ENCODE measurements around the gene DLG2. TPM values are rescaled to one million over a fixed set of nuclear protein-coding genes. Genes with fewer than 3 reads are reported as not detected.

The DLG2 gene
- total RNA-seq, 2 experiments from 2014 or later = 2.0 to 2.1 TPM

DNA sequence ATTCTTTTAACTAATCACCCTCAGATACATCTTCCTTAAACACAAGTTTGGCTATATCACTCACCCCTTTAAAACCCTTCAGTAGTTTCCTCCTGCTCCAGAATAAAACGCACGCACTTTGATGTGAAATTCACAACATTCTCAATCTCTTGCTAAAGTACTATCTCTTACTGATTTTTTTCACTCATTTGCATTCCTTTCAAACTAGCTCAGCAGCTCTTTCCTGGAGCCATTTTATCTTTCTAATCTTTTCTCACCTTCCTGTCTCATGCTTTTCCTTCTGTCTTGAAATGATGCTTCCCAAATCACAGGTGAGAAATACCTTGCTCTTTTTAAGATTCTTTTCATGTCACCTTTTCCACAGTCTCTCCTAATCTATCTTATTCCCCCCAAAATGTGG lies 1074.4 kb downstream of the DLG2 start:
- Mint-ChIP-seq H3K27ac (no peak overlapping the region), H3K4me3 (no peak overlapping the region), H3K27me3 (no peaks in the 10 kb centered on the region), H3K36me3 (ENCODE audit: low read depth) (no peaks in the 10 kb centered on the region), H3K9me3 (no peaks in the 10 kb centered on the region), H3K4me1 (ENCODE audit: low read depth) (no peaks in the 10 kb centered on the region)
- Histone ChIP-seq H3K36me3 (ENCODE audit: insufficient read depth, low read length) (no peaks in the 10 kb centered on the region), H3K27ac (ENCODE audit: low read depth in 1 of 2, low read length in 2 of 2) (no peak overlapping the region), H3K9me3 (ENCODE audit: control insufficient read depth in 1 of 2, insufficient read depth in 1 of 2, low read length in 2 of 2) (peaks cover 0 to 3% of the 10 kb centered on the region in 2 experiments), H3K27me3 (ENCODE audit: control insufficient read depth in 1 of 2, insufficient read depth in 2 of 2, low read length in 2 of 2) (no peaks in the 10 kb centered on the region), H3K4me1 (ENCODE audit: insufficient read depth, low read length) (no peaks in the 10 kb centered on the region), H3K4me3 (ENCODE audit: low read length) (no peak overlapping the region)
- intact Hi-C loops (cut with DNase I, micrococcal nuclease) = no loop called here
- ChIA-PET CTCF (no interaction called here), POLR2A (no interaction called here)
- TF ChIP-seq, protein P1, sequence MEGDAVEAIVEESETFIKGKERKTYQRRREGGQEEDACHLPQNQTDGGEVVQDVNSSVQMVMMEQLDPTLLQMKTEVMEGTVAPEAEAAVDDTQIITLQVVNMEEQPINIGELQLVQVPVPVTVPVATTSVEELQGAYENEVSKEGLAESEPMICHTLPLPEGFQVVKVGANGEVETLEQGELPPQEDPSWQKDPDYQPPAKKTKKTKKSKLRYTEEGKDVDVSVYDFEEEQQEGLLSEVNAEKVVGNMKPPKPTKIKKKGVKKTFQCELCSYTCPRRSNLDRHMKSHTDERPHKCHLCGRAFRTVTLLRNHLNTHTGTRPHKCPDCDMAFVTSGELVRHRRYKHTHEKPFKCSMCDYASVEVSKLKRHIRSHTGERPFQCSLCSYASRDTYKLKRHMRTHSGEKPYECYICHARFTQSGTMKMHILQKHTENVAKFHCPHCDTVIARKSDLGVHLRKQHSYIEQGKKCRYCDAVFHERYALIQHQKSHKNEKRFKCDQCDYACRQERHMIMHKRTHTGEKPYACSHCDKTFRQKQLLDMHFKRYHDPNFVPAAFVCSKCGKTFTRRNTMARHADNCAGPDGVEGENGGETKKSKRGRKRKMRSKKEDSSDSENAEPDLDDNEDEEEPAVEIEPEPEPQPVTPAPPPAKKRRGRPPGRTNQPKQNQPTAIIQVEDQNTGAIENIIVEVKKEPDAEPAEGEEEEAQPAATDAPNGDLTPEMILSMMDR (IDR thresholded peaks at IDR 0.05) = no peak
- no peak for DNase-seq
- ATAC-seq (ENCODE audit: poor library complexity) = no peak

DNA sequence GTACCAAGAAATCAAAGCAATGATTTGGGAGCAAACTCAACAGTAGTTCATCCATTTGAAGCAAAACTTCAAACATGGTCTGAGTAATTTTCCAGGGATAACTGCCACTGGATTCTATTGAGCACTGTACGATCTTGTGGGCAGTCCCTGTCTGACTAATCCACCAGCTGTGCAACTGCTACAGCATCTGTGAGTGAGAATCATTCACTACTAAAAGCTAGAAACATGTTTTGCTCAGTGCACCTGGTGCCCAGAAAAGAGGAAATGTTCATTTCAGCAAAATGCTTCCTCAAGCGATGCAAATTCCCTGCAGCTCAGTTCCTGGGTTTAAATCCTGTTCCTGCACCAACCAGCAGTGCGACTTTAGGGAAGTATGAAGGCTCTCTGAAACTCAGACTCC lies 1077.9 kb downstream of the DLG2 start:
- CTCF ChIA-PET = no interaction called here
- Mint-ChIP-seq H3K4me3 (no peak overlapping the region), H3K27me3 (no peaks in the 10 kb centered on the region), H3K36me3 (ENCODE audit: low read depth) (no peaks in the 10 kb centered on the region), H3K4me1 (ENCODE audit: low read depth) (no peaks in the 10 kb centered on the region), H3K27ac (no peak overlapping the region), H3K9me3 (no peaks in the 10 kb centered on the region)
- peak in 2 of 14 experiments; percentile 3 to 18 for DNase-seq
- H3K36me3 ChIP-seq (ENCODE audit: insufficient read depth, low read length) = no peaks in the 10 kb centered on the region
- no peak for ATAC-seq (ENCODE audit: poor library complexity)
- H3K4me3 ChIP-seq (ENCODE audit: low read length) = no peak overlapping the region
- intact Hi-C loops (cut with DNase I, micrococcal nuclease) = no loop called here
- H3K4me1 ChIP-seq (ENCODE audit: insufficient read depth, low read length) = no peaks in the 10 kb centered on the region
- TF ChIP-seq, protein P1 (IDR thresholded peaks at IDR 0.05) = no peak
- POLR2A ChIA-PET = no interaction called here
- peaks cover 0 to 3% of the 10 kb centered on the region in 2 experiments for H3K9me3 ChIP-seq (ENCODE audit: control insufficient read depth in 1 of 2, insufficient read depth in 1 of 2, low read length in 2 of 2)
- H3K27me3 ChIP-seq (ENCODE audit: control insufficient read depth in 1 of 2, insufficient read depth in 2 of 2, low read length in 2 of 2) = no peaks in the 10 kb centered on the region
- no peak overlapping the region for H3K27ac ChIP-seq (ENCODE audit: low read depth in 1 of 2, low read length in 2 of 2)

DNA sequence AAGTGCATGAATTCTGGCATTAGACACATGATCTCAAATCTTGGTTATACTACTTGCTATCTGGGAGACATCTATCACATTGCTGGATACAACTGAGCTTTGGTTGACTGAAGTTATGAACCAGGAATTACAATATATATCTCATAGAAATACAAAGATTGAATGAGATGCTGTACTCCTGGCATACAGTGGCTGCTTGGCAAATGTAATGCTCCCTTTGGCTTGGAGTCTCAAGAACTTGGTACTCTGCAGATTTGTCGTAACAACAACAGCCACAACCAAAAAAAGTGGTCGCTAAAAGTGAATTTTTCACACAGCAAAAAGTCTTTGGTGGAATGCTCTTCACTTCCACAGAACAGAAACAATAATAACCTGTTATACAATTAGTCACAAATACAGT lies 1082.6 kb downstream of the DLG2 start:
- no peak for ATAC-seq (ENCODE audit: poor library complexity)
- no peaks in the 10 kb centered on the region for H3K4me1 Mint-ChIP-seq (ENCODE audit: low read depth)
- H3K4me3 ChIP-seq (ENCODE audit: low read length) = no peak overlapping the region
- no peak overlapping the region for H3K4me3 Mint-ChIP-seq
- no peaks in the 10 kb centered on the region for H3K4me1 ChIP-seq (ENCODE audit: insufficient read depth, low read length)
- H3K27ac ChIP-seq (ENCODE audit: low read depth in 1 of 2, low read length in 2 of 2) = no peak overlapping the region
- no peaks in the 10 kb centered on the region for H3K36me3 Mint-ChIP-seq (ENCODE audit: low read depth)
- H3K9me3 Mint-ChIP-seq = no peaks in the 10 kb centered on the region
- intact Hi-C loops (cut with DNase I, micrococcal nuclease) = no loop called here
- H3K27me3 ChIP-seq (ENCODE audit: control insufficient read depth in 1 of 2, insufficient read depth in 2 of 2, low read length in 2 of 2) = no peaks in the 10 kb centered on the region
- no peak overlapping the region for H3K27ac Mint-ChIP-seq
- H3K36me3 ChIP-seq (ENCODE audit: insufficient read depth, low read length) = no peaks in the 10 kb centered on the region
- CTCF ChIA-PET = no interaction called here
- TF ChIP-seq, protein P1 (IDR thresholded peaks at IDR 0.05) = no peak
- DNase-seq = no peak
- peaks cover under 1 to 8% of the 10 kb centered on the region in 2 experiments for H3K9me3 ChIP-seq (ENCODE audit: control insufficient read depth in 1 of 2, insufficient read depth in 1 of 2, low read length in 2 of 2)
- H3K27me3 Mint-ChIP-seq = no peaks in the 10 kb centered on the region
- POLR2A ChIA-PET = no interaction called here
